Fibroblast of the aortic adventitia (primary cell): ENCODE measurements around the gene TMEFF1. TPM values are rescaled to one million over a fixed set of nuclear protein-coding genes. Genes with fewer than 3 reads are reported as not detected.
"Not testable (repeated sequence)": the region's sequence is repeated elsewhere in the genome, so short reads cannot be mapped to it uniquely, and the experiment has no call there.

Source experiments
- DNase-seq: peaks from one replicate; pipeline ENCODE4 v3.0.0-alpha.2; 2010; ENCODE audit warnings: low read depth
- H3K4me3 ChIP-seq: 2 replicates; pipeline ENCODE4 v1.5.1; 2011; ENCODE audit warnings: low read depth, mild to moderate bottlenecking, control low read depth, low read length, moderate library complexity
- CTCF ChIP-seq: IDR thresholded peaks from 2 replicates; pipeline ENCODE4 v1.5.1; 2011; ENCODE audit warnings: mild to moderate bottlenecking, low read length, control low read depth, inconsistent platforms; ENCODE audit not compliant: insufficient read depth
- total RNA-seq: library from RNA; depleted of rRNA; stranded (reverse); fragments of >200 nt; gene quantifications from 2 replicates; pipeline ENCODE4 v1.2.3, GENCODE V29; 2012; ENCODE audit warnings: low replicate concordance

TMEFF1 gene
- total RNA-seq, 1 donor = 1.3 TPM

- no peak for DNase-seq
- no peak for TF ChIP-seq CTCF
- no peak overlapping the region for H3K4me3 ChIP-seq
Measured at GRCh38 chr9:100430286-100430940, 42.5 kb upstream of the TMEFF1 start.

- no peak for DNase-seq
- no peak overlapping the region for H3K4me3 ChIP-seq
- TF ChIP-seq CTCF = no peak
Measured at GRCh38 chr9:100431886-100432285, 41.1 kb upstream of the TMEFF1 start.

- DNase-seq = no peak
- no peak for TF ChIP-seq CTCF
- H3K4me3 ChIP-seq = no peak overlapping the region
Measured at GRCh38 chr9:100432736-100433135, 40.2 kb upstream of the TMEFF1 start.

GRCh38 chr9:100436571-100436970, 36.4 kb upstream of the TMEFF1 start:
- no peak for TF ChIP-seq CTCF
- no peak for DNase-seq
- H3K4me3 ChIP-seq = no peak overlapping the region

GRCh38 chr9:100437860-100438805, 34.8 kb upstream of the TMEFF1 start:
- TF ChIP-seq CTCF = peak; percentile 97
- DNase-seq = peak; percentile 86
- no peak overlapping the region for H3K4me3 ChIP-seq

- peak; percentile 40 for DNase-seq
Measured at GRCh38 chr9:100440071-100440470, 32.9 kb upstream of the TMEFF1 start.

GRCh38 chr9:100440487-100440886, 32.5 kb upstream of the TMEFF1 start:
- not testable (repeated sequence) for DNase-seq, H3K4me3 ChIP-seq

More at GRCh38 chr9:100440071-100440470, 32.9 kb upstream of the TMEFF1 start:
- no peak overlapping the region for H3K4me3 ChIP-seq
- TF ChIP-seq CTCF = no peak
